Esophagus (tissue), 2 donors: ENCODE data around the gene ATP10D. TPM values are rescaled to one million over a fixed set of nuclear protein-coding genes. Genes with fewer than 3 reads are reported as not detected.

Experiments used
- H3K27ac ChIP-seq, 2 donors: one replicate each; pipeline ENCODE4 v1.5.1; 2013; ENCODE audit warnings: low read depth in 2 of 2, mild to moderate bottlenecking in 2 of 2, inconsistent platforms in 1 of 2, low read length in 1 of 2, moderate library complexity in 1 of 2
- H3K27me3 ChIP-seq, 2 donors: one replicate each; pipeline ENCODE4 v1.6.1; 2013; ENCODE audit warnings: low read length in 2 of 2, control low read depth in 1 of 2, mild to moderate bottlenecking in 1 of 2; ENCODE audit not compliant: insufficient read depth in 2 of 2, control insufficient read depth in 1 of 2
- H3K36me3 ChIP-seq, 2 donors: one replicate each; pipeline ENCODE4 v1.6.1; 2013; ENCODE audit warnings: low read length in 1 of 2; ENCODE audit not compliant: control insufficient read depth in 2 of 2, insufficient read depth in 2 of 2
- H3K4me1 ChIP-seq, 2 donors: one replicate each; pipeline ENCODE4 v1.6.1; 2013; ENCODE audit warnings: low read length in 1 of 2; ENCODE audit not compliant: control insufficient read depth in 2 of 2, insufficient read depth in 2 of 2
- H3K4me3 ChIP-seq, 2 donors: one replicate each; pipeline ENCODE4 v1.5.1; 2013; ENCODE audit warnings: low read length in 2 of 2, mild to moderate bottlenecking in 2 of 2, low read depth in 1 of 2, moderate library complexity in 1 of 2
- H3K9me3 ChIP-seq, 2 donors: one replicate each; pipeline ENCODE4 v1.6.1; 2013; ENCODE audit warnings: mild to moderate bottlenecking in 2 of 2, low read depth in 1 of 2, low read length in 1 of 2, moderate library complexity in 1 of 2; ENCODE audit not compliant: control insufficient read depth in 2 of 2, insufficient read depth in 1 of 2
- WGBS, 2 donors: extraction: QIAGEN DNeasy Blood & Tissue Kit; methylation state at CpG; one replicate each; pipeline ENCODE4 v1.1.7; 2013; 5-methylcytosine and 5-hydroxymethylcytosine counted together
- polyA plus RNA-seq, 2 donors: library from polyadenylated mRNA; stranded (reverse); fragments of 200-250 nt; gene quantifications; one replicate each; pipeline ENCODE4 v1.2.3, GENCODE V29; 2013
- donor health status: healthy with polysubstance abuse.
- donor health status: Bipolar disorder and iron deficiency.

The ATP10D gene
- polyA plus RNA-seq, 2 donors: 5.6 to 9.4 TPM

DNA sequence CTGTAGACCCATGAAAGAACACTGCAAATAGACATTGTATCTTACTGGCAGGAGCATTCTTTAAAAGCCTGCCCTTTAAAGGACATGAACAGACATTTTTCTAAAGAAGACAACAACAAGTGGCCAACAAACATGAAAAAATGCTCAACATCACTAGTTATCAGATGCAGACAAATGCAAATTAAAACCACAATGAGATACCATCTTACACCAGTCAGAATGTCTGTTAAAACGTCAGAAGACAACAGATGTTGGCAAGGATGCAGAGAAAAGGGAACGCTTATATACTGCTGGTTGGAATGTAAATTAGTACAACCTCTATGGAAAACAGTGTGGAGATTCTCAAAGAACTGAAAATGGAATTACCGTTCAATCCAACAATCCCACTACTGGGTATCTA is 77.2 kb downstream of the ATP10D start:
- H3K4me1 ChIP-seq: no peaks in the 10 kb centered on the region
- no peak overlapping the region for H3K27ac ChIP-seq
- H3K4me3 ChIP-seq: no peak overlapping the region
- WGBS, 2 donors: 68 to 73% methylated on average over 3 of the region's 3 CpGs
- H3K27me3 ChIP-seq: no peaks in the 10 kb centered on the region
- H3K9me3 ChIP-seq: no peaks in the 10 kb centered on the region
- H3K36me3 ChIP-seq: peaks cover 4 to 5% of the 10 kb centered on the region in 2 donors

DNA sequence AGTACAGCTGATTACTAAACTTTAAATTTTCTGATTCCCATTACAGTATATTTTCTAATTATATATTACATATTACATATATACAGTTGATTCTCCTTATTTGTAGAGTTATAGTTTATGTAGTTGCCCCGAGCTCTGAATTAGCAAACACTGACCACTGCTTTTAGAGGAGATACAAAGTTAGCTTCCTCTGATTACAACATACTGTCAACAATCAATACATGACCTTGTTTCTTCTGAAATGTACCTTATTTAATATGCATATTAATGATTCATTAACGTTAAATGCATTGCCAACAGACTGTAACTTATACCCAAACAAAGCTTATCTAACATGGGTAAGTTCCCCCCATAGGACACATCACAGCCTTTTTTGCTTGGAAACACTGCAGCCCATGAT is 81.5 kb downstream of the ATP10D start:
- Histone ChIP-seq H3K4me3 (no peak overlapping the region), H3K4me1 (no peaks in the 10 kb centered on the region), H3K27ac (no peak overlapping the region), H3K9me3 (no peaks in the 10 kb centered on the region), H3K36me3 (peaks cover 5 to 6% of the 10 kb centered on the region in 2 donors), H3K27me3 (no peaks in the 10 kb centered on the region)
- WGBS, 2 donors: 78 to 91% methylated on average over 2 of the region's 2 CpGs

DNA sequence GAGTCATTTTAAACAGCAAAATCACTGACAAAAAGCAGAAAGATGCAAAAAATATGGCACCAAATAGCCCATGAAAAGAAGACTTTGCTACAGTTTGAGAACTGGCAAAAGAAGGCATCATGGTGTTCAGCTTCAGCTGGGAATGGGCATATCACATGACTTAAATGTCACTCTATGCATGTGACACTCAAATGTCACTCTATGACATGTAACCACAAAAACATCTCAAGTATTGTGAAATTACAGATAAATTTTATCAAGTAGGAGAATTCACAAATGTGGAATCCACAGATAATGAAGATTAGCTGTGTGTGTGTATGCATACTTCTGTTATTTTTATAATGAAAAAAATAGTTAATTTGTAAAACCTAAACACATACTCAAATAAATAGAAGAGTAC is 81.9 kb downstream of the ATP10D start:
- H3K4me1 ChIP-seq: no peaks in the 10 kb centered on the region
- H3K27ac ChIP-seq: no peak overlapping the region
- H3K27me3 ChIP-seq: no peaks in the 10 kb centered on the region
- H3K9me3 ChIP-seq: no peaks in the 10 kb centered on the region
- peaks cover 8 to 9% of the 10 kb centered on the region in 2 donors for H3K36me3 ChIP-seq
- H3K4me3 ChIP-seq: no peak overlapping the region

GRCh38 chr4:47567511-47567910 is 82.4 kb downstream of the ATP10D start:
- H3K9me3 ChIP-seq: no peaks in the 10 kb centered on the region
- WGBS, 2 donors: 94 to 96% methylated on average over 1 of the region's 1 CpG
- no peaks in the 10 kb centered on the region for H3K4me1 ChIP-seq
- H3K27ac ChIP-seq: no peak overlapping the region
- no peaks in the 10 kb centered on the region for H3K27me3 ChIP-seq
- H3K36me3 ChIP-seq: peaks cover 11 to 14% of the 10 kb centered on the region in 2 donors
- H3K4me3 ChIP-seq: no peak overlapping the region

DNA sequence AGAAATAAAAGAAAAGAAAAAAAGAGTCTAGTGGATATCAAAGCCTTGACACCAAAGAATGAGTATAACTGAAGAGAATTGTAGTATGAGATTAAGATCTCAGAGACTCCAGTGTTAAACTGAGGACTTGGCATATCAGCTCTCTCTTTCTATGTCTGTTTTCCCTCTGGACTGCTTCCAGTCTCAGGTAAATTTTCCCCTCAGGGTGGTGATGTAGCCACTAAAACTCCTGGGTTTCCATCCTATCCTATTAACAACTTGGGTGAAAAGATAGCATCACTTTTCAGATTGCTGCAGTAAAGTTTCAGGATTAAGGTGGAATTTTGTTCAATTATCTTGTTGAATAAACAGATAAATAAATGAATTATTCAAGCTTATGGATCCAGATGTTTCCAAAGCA is 85.7 kb downstream of the ATP10D start:
- H3K27me3 ChIP-seq: no peaks in the 10 kb centered on the region
- no peaks in the 10 kb centered on the region for H3K9me3 ChIP-seq
- H3K36me3 ChIP-seq: peaks cover 16 to 19% of the 10 kb centered on the region in 2 donors
- no peak overlapping the region for H3K4me3 ChIP-seq
- H3K27ac ChIP-seq: no peak overlapping the region
- H3K4me1 ChIP-seq: no peaks in the 10 kb centered on the region

DNA sequence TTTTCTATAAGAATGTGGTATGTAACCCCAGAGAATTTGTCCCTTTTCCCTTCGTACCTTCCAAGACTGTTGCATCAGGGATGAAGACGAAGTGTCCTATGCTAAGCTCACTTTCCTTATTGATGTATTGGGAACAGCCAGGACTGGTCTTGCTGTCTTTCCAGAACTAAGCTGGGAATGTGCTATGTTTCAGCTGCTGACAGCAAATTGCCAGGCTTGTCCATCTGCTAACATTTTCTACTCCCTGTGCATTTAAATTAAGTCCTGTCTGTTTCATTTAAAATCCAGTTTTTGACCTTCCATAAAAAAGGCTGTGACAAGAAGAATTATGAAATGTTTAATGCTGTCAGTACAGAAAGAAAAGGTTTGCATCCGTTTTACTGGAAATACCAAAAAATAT is 87.9 kb downstream of the ATP10D start:
- H3K27ac ChIP-seq: no peak overlapping the region
- H3K9me3 ChIP-seq: no peaks in the 10 kb centered on the region
- H3K4me1 ChIP-seq: no peaks in the 10 kb centered on the region
- H3K27me3 ChIP-seq: no peaks in the 10 kb centered on the region
- 86% methylated on average over 3 of the region's 3 CpGs for WGBS, 2 donors
- no peak overlapping the region for H3K4me3 ChIP-seq
- peaks cover 16 to 19% of the 10 kb centered on the region in 2 donors for H3K36me3 ChIP-seq

GRCh38 chr4:47577779-47578553 is 92.9 kb downstream of the ATP10D start:
- Histone ChIP-seq H3K27me3 (no peaks in the 10 kb centered on the region), H3K4me1 (no peaks in the 10 kb centered on the region), H3K9me3 (no peaks in the 10 kb centered on the region), H3K36me3 (peaks cover 7 to 10% of the 10 kb centered on the region in 2 donors), H3K4me3 (no peak overlapping the region), H3K27ac (peak overlapping the region; percentile 7 to 40)
- WGBS, 2 donors: 62 to 73% methylated on average over 7 of the region's 7 CpGs

GRCh38 chr4:47579235-47579634 is 94.2 kb downstream of the ATP10D start:
- Histone ChIP-seq H3K4me3 (no peak overlapping the region), H3K36me3 (peaks cover 11% of the 10 kb centered on the region in 2 donors), H3K27me3 (no peaks in the 10 kb centered on the region), H3K27ac (no peak overlapping the region), H3K4me1 (no peaks in the 10 kb centered on the region), H3K9me3 (no peaks in the 10 kb centered on the region)
- WGBS, 2 donors: 73 to 80% methylated on average over 3 of the region's 3 CpGs

DNA sequence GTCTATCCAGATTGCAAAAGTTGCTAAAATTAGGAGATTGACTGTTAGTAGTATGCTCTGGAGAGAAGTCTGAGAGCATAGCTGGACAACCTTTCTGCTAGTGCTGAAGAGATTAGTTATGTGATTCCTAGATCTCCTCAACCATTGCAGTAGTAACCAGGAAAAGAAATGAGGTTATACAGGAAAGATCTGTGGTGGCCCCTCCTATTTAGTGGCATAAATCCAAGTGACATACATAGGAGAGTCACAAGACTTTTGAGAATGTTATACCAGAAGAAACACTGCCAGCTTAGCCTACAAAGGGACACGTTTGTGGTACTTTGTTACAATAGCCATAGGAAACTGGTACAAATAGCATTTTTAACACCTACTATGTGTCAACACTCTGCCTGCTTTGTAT is 105.2 kb downstream of the ATP10D start:
- peaks cover 9 to 14% of the 10 kb centered on the region in 2 donors for H3K36me3 ChIP-seq
- 65 to 89% methylated on average over 1 of the region's 1 CpG for WGBS, 2 donors
- no peaks in the 10 kb centered on the region for H3K4me1 ChIP-seq
- no peaks in the 10 kb centered on the region for H3K27me3 ChIP-seq
- no peak overlapping the region for H3K27ac ChIP-seq
- no peak overlapping the region for H3K4me3 ChIP-seq
- no peaks in the 10 kb centered on the region for H3K9me3 ChIP-seq

DNA sequence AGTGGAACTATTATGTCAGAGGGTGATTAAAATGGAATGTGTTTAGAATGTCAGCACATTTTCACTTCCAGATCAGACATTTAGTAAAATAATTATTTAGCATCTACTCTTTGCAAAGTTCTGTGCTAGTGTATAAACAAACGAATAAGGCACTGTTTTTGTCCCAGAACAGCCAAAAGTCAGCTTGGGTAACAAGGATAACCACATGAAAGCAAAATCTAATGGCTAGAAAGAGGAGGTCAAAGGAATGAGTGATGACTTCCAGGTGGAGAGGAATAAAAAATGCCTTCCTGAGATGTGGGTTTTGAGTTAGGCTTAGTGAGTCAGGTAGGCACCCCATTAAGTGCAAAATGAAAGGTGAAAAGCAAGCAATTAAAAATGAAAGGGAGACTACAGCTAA is 112.6 kb downstream of the ATP10D start:
- H3K4me3 ChIP-seq: no peak overlapping the region
- H3K4me1 ChIP-seq: no peaks in the 10 kb centered on the region
- H3K9me3 ChIP-seq: no peaks in the 10 kb centered on the region
- 57 to 68% methylated on average over 1 of the region's 1 CpG for WGBS, 2 donors
- peaks cover 0 to 4% of the 10 kb centered on the region in 2 donors for H3K36me3 ChIP-seq
- H3K27me3 ChIP-seq: no peaks in the 10 kb centered on the region
- no peak overlapping the region for H3K27ac ChIP-seq
